MV-4-11 (cell line): ENCODE results near the gene C16orf74.
A peak's percentile ranks its signal among the peaks of the same experiment; 100 is the strongest.

Experiments used
- DNase-seq: peaks from one replicate; lab custom pipeline; 2025; lab: John Stamatoyannopoulos, UW

Gene C16orf74

GRCh38 chr16:85749771-85750145 lies 1.1 kb downstream of the C16orf74 start:
- DNase-seq: no peak

- DNase-seq: no peak
Measured at GRCh38 chr16:85746460-85747215, 4.3 kb downstream of the C16orf74 start.

GRCh38 chr16:85738923-85739715 lies 11.8 kb downstream of the C16orf74 start:
- DNase-seq: no peak

GRCh38 chr16:85736921-85737320 lies 14.0 kb downstream of the C16orf74 start:
- DNase-seq: peak; percentile 16

- no peak for DNase-seq
Measured at GRCh38 chr16:85735946-85736345, 14.9 kb downstream of the C16orf74 start.

GRCh38 chr16:85735225-85735635 lies 15.7 kb downstream of the C16orf74 start:
- DNase-seq: peak; percentile 88

GRCh38 chr16:85734311-85735017 lies 16.4 kb downstream of the C16orf74 start:
- DNase-seq: no peak

- peak; percentile 88 for DNase-seq
Measured at GRCh38 chr16:85733839-85734170, 17.1 kb downstream of the C16orf74 start.

- DNase-seq: peak; percentile 96
Measured at GRCh38 chr16:85733155-85733838, 17.6 kb downstream of the C16orf74 start.

- DNase-seq: peak; percentile 24
Measured at GRCh38 chr16:85731179-85731578, 19.7 kb downstream of the C16orf74 start.

- peak; percentile 74 for DNase-seq
Measured at GRCh38 chr16:85730186-85730465, 20.8 kb downstream of the C16orf74 start.

GRCh38 chr16:85729452-85730185 lies 21.3 kb downstream of the C16orf74 start:
- peak; percentile 20 for DNase-seq

GRCh38 chr16:85728879-85729278 lies 22.0 kb downstream of the C16orf74 start:
- no peak for DNase-seq

GRCh38 chr16:85724936-85725335 lies 26.0 kb downstream of the C16orf74 start:
- no peak for DNase-seq

- DNase-seq: no peak
Measured at GRCh38 chr16:85724126-85724879, 26.6 kb downstream of the C16orf74 start.

GRCh38 chr16:85722128-85722893 lies 28.6 kb downstream of the C16orf74 start:
- DNase-seq: no peak

- no peak for DNase-seq
Measured at GRCh38 chr16:85720302-85720637, 30.6 kb downstream of the C16orf74 start.

- no peak for DNase-seq
Measured at GRCh38 chr16:85719605-85720301, 31.1 kb downstream of the C16orf74 start.

- DNase-seq: no peak
Measured at GRCh38 chr16:85718682-85719081, 32.2 kb downstream of the C16orf74 start.

GRCh38 chr16:85718153-85718477 lies 32.8 kb downstream of the C16orf74 start:
- DNase-seq: no peak
